ENCODE data around the gene CTRB1. TPM values are rescaled to one million over a fixed set of nuclear protein-coding genes. Genes with fewer than 3 reads are reported as not detected.

CTRB1 gene
- total RNA-seq, 2 donors from 2014 or later, result 14,932 to 20,352 TPM

GRCh38 chr16:75236232-75236631, 17.4 kb downstream of the CTRB1 start:
- Histone ChIP-seq H3K4me3 (no peak overlapping the region), H3K27ac (peak overlapping the region in 1 of 4 donors; percentile 71), H3K4me1 (peaks cover 48% of the 10 kb centered on the region), H3K27me3 (no peaks in the 10 kb centered on the region), H3K36me3 (replicated peaks in 1 of 2; ENCODE audit: insufficient read depth in 1 of 2, low read depth in 2 of 2) (no peaks in the 10 kb centered on the region), H3K9me3 (no peaks in the 10 kb centered on the region)
- 61 to 66% methylated on average over 7 of the region's 7 CpGs for WGBS, 2 donors
- no peak for DNase-seq
- no peak for ATAC-seq
- TF ChIP-seq POLR2A (IDR thresholded peaks at IDR 0.05) (no peak), CTCF (IDR thresholded peaks at IDR 0.05) (no peak)
- intact Hi-C loops (cut with DNase I), result loop anchor here (5.0 kb wide), 1 partner anchor 151 kb away; no protein-coding TSS in a partner anchor

GRCh38 chr16:75236736-75237397, 18.1 kb downstream of the CTRB1 start:
- Histone ChIP-seq H3K4me3 (no peak overlapping the region), H3K9me3 (no peaks in the 10 kb centered on the region), H3K27me3 (no peaks in the 10 kb centered on the region), H3K27ac (peak overlapping the region in 2 of 4 donors; percentile 4 to 71), H3K4me1 (peaks cover 48% of the 10 kb centered on the region), H3K36me3 (replicated peaks in 1 of 2; ENCODE audit: insufficient read depth in 1 of 2, low read depth in 2 of 2) (peaks cover 0 to 3% of the 10 kb centered on the region in 2 donors)
- intact Hi-C loops (cut with DNase I), result loop anchor here (5.0 kb wide), 1 partner anchor 150 kb away; no protein-coding TSS in a partner anchor
- TF ChIP-seq POLR2A (IDR thresholded peaks at IDR 0.05) (no peak), CTCF (IDR thresholded peaks at IDR 0.05) (no peak)
- 79 to 90% methylated on average over 2 to 28 of the region's 28 CpGs for WGBS, 2 donors
- DNase-seq, result no peak
- ATAC-seq, result no peak

- intact Hi-C loops (cut with DNase I), result loop anchor here (5.0 kb wide), 1 partner anchor 150 kb away; no protein-coding TSS in a partner anchor
- TF ChIP-seq CTCF (IDR thresholded peaks at IDR 0.05) (no peak), POLR2A (IDR thresholded peaks at IDR 0.05) (no peak)
- WGBS, 2 donors, result 86% methylated on average over 16 of the region's 18 CpGs; no CpG with 5 or more reads in 1 of the 2 donors
- Histone ChIP-seq H3K36me3 (replicated peaks in 1 of 2; ENCODE audit: insufficient read depth in 1 of 2, low read depth in 2 of 2) (peaks cover 0 to 8% of the 10 kb centered on the region in 2 donors), H3K4me1 (peaks cover 48% of the 10 kb centered on the region), H3K27ac (peak overlapping the region; percentile 52 to 71 (median 66)), H3K27me3 (no peaks in the 10 kb centered on the region), H3K4me3 (no peak overlapping the region), H3K9me3 (no peaks in the 10 kb centered on the region)
- DNase-seq, result no peak
- ATAC-seq, result no peak
Observed at GRCh38 chr16:75237398-75238131, 18.8 kb downstream of the CTRB1 start.

GRCh38 chr16:75238132-75238852, 19.5 kb downstream of the CTRB1 start:
- H3K36me3 ChIP-seq (replicated peaks in 1 of 2; ENCODE audit: insufficient read depth in 1 of 2, low read depth in 2 of 2), result peaks cover 0 to 8% of the 10 kb centered on the region in 2 donors
- 44 to 55% methylated on average over 7 to 24 of the region's 25 CpGs for WGBS, 2 donors
- no peak overlapping the region for H3K4me3 ChIP-seq
- no peaks in the 10 kb centered on the region for H3K9me3 ChIP-seq
- intact Hi-C loops (cut with DNase I), result loop anchor here (5.0 kb wide), 1 partner anchor 149 kb away; no protein-coding TSS in a partner anchor
- no peak for TF ChIP-seq CTCF (IDR thresholded peaks at IDR 0.05)
- no peak for TF ChIP-seq POLR2A (IDR thresholded peaks at IDR 0.05)
- H3K4me1 ChIP-seq, result peaks cover 51% of the 10 kb centered on the region
- DNase-seq (peak in 3 of 4 donors; percentile 66 to 84 (median 67)), ATAC-seq (peak; percentile 31)
- no peaks in the 10 kb centered on the region for H3K27me3 ChIP-seq
- peak overlapping the region; percentile 52 to 71 (median 66) for H3K27ac ChIP-seq
